Fibroblast of peridontal ligament (primary cell): ENCODE results near the gene TRIM69.

Experiments
- DNase-seq: peaks from one replicate; pipeline ENCODE4 v3.0.0-alpha.2; 2010; ENCODE audit errors: extremely low read depth

Gene TRIM69

DNA sequence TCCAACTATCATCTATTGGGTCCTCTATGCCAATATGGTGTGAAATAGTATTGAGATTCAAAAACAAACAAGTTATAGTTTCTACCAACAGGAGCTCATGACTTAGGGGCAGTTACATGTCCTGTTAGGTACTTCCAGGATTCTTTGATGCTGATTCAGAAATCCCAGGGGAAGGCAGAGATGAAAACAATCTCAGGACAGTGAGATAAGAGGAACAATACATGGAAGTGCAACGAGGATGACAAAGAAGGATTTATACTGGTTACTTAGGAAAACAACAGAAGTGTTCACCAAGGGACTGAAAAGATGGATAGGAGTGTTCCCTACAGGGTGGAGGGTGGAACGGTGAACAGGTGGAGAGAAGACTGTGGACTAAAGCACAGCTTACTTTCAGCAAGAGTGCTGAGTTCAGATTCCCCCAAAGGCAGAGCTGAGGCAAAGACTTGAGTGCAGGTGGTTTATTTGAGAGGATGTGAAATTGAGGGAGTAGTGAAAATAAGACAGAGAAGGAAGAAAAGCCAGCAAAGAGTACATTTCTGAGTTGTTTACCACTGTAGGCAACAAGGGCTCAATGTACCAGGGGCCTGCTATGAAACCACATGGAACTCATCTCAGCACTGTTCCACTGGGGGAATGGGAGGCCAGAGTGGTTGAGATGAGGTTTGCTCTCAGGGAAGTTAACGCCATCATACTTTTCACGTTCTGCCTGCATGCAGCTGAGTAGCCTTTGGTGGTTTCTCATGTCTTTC is 68.1 kb downstream of the TRIM69 start:
- no peak for DNase-seq

DNA sequence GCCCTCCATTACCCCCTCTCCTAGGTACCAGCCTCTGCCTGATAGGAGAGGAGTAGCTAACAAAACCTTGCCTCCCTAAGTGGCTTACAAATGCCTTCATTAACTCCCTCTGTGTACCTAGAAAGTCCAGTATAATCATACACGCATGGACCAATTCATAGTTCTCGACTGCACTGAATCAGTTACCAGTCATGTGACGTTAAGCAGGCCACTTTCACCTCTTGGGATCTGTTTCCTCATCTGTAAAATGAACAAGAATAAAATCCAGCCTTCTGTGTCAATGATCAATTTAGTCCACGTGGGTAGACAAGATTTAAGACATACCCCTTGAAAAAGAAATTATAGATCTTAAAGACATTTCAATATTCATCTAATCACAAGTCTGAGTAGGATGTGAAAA is 72.2 kb downstream of the TRIM69 start:
- DNase-seq, result no peak

DNA sequence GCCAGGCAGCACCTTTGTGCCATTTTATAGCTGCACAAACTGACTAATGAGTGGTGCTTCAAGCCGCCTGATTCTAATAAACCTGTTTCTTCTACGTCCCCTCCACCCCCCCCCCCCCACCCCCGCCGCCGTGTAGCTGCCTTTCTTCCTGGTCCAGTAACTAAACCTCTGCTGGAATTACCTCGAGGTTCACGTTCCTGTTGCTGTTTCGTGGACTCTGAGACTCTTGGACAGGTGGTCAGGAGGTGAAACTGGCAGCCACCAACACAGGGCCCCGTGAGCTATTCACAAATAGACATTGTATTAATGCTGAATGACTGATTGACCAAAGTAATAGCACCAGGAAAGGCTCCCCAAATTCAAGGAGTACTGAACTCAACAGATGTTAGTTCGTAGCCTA is 73.9 kb downstream of the TRIM69 start:
- no peak for DNase-seq

DNA sequence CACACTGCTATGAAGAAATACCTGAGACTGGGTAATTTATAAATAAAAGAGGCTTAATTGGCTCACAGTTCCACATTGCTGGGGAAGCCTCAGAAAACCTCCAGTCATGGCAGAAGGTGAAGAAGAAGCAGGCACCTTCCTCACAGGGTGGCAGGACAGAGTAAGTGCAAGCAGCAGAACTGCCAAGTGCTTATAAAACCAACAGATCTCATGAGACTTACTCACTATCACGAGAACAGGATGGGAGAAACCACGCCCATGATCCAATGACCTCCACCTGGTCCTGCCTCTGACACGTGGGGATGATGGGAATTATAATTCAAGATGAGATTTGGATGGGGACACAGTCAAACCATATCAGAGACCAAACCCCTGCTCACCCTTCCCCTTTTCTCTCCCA is 75.0 kb downstream of the TRIM69 start:
- no peak for DNase-seq

DNA sequence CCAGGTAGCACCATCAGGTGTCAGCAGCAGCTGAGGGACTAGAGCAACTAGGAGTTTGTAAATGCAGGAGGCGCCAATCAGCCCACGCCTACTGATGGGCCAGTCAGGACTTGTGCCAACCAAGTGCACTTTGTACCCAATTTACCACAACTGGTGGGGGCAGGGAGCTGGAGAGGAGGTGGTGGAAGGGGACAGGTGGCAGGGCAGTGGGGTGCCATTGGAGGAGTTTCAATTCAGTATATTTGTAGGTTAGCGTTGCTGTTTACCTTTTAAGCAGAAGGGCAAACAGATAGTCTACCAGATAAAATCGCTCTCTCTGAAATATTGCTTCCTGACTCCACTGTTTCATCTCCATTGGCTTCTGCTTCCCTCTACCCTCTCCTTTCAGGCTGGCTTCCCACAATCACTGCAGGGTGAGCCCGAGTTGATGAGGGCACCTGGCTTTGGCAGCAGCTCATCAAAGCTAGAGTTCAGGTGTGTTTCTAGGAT is 75.7 kb downstream of the TRIM69 start:
- no peak for DNase-seq

GRCh38 chr15:44813231-44813630 is 76.9 kb downstream of the TRIM69 start:
- DNase-seq, result no peak
